Measurements from ENCODE around the gene SLC9A9. TPM values are rescaled to one million over a fixed set of nuclear protein-coding genes. Genes with fewer than 3 reads are reported as not detected.

The SLC9A9 gene
- total RNA-seq, 1 experiment from 2014 or later, result 1.4 TPM

DNA sequence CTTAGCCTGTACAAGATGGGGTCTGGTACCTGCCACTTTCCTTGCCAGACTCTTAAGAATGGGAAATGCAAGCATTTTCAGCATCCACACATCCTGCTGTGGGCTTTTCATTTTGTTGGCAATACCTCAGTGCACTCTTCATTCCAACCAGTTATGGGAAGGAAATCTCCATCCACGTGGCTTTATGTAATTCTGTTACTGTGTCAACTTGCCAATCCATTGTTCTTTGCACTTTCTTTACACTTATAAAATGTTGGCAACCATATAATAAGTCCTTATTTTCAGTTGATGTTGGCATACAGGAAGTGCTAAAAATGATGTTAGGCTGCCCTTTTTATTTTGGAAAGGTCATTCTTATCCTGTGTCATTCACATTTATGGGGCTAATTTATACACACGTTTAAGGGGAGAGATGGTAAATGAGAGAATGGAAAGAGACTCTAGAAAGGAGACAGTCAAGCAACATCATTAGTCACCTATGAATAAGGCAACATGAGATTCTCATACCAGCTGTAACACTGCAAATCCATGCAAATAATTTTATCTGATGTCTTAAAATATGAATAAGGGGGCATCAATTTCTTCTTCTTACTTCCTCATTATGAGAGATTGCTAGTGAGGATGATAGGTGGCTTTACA is 490.0 kb downstream of the SLC9A9 start:
- Histone ChIP-seq H3K4me3 (ENCODE audit: low read depth, low read length, poor library complexity, severe bottlenecking) (no peak overlapping the region), H3K27ac (ENCODE audit: low read depth, low read length, poor library complexity, severe bottlenecking) (no peak overlapping the region), H3K9me3 (ENCODE audit: low read depth, low read length, poor library complexity, severe bottlenecking) (no peaks in the 10 kb centered on the region), H3K27me3 (replicated peaks; ENCODE audit: insufficient read depth, low read depth, low read length, poor library complexity) (no peaks in the 10 kb centered on the region), H3K36me3 (ENCODE audit: insufficient read depth, low read length, poor library complexity, severe bottlenecking) (no peaks in the 10 kb centered on the region), H3K4me1 (ENCODE audit: insufficient read depth, low read length, poor library complexity, severe bottlenecking) (no peaks in the 10 kb centered on the region)
- BruUV-seq (replicated peaks), result no TSS peak
- intact Hi-C loops (cut with micrococcal nuclease; ENCODE audit: unreplicated experiment), result no loop called here
- ChIA-PET CTCF (no interaction called here), POLR2A (ENCODE audit: low non-redundant PET) (no interaction called here)
- TF ChIP-seq, protein P1, sequence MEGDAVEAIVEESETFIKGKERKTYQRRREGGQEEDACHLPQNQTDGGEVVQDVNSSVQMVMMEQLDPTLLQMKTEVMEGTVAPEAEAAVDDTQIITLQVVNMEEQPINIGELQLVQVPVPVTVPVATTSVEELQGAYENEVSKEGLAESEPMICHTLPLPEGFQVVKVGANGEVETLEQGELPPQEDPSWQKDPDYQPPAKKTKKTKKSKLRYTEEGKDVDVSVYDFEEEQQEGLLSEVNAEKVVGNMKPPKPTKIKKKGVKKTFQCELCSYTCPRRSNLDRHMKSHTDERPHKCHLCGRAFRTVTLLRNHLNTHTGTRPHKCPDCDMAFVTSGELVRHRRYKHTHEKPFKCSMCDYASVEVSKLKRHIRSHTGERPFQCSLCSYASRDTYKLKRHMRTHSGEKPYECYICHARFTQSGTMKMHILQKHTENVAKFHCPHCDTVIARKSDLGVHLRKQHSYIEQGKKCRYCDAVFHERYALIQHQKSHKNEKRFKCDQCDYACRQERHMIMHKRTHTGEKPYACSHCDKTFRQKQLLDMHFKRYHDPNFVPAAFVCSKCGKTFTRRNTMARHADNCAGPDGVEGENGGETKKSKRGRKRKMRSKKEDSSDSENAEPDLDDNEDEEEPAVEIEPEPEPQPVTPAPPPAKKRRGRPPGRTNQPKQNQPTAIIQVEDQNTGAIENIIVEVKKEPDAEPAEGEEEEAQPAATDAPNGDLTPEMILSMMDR (conservative IDR thresholded peaks at IDR 0.05; ENCODE audit: low read depth, low read length), result no peak
- DNase-seq (ENCODE audit: low spot score), result no peak

DNA sequence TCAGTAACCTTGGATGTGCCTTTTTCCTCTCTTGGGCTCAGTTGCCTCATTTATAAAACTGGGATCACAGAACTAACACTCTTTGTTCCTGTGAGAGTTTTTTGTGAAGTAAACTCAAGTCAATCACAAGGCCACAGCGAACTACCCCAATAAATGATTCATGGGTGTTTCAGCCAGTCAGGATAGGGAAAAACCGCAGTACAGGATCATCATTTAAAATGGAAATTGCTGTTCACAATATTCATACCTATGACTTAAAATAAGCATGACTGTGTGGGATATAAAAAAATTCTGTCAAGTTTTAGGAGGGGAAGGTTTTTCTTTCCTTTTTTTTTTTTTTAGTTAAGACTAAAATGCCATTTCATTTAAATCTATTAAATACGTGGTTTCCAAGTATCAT is 490.6 kb downstream of the SLC9A9 start:
- no peaks in the 10 kb centered on the region for H3K4me1 ChIP-seq (ENCODE audit: insufficient read depth, low read length, poor library complexity, severe bottlenecking)
- no peak for DNase-seq (ENCODE audit: low spot score)
- TF ChIP-seq, protein P1 (conservative IDR thresholded peaks at IDR 0.05; ENCODE audit: low read depth, low read length), result no peak
- TF ChIP-seq EZH2 (IDR thresholded peaks at IDR 0.05; ENCODE audit: borderline replicate concordance, low read depth, low read length, poor library complexity, severe bottlenecking), result no peak
- H3K27ac ChIP-seq (ENCODE audit: low read depth, low read length, poor library complexity, severe bottlenecking), result no peak overlapping the region
- intact Hi-C loops (cut with micrococcal nuclease; ENCODE audit: unreplicated experiment), result no loop called here
- H3K27me3 ChIP-seq (replicated peaks; ENCODE audit: insufficient read depth, low read depth, low read length, poor library complexity), result no peaks in the 10 kb centered on the region
- POLR2A ChIA-PET (ENCODE audit: low non-redundant PET), result no interaction called here
- CTCF ChIA-PET, result no interaction called here
- BruUV-seq (replicated peaks), result no TSS peak
- no peaks in the 10 kb centered on the region for H3K9me3 ChIP-seq (ENCODE audit: low read depth, low read length, poor library complexity, severe bottlenecking)
- no peaks in the 10 kb centered on the region for H3K36me3 ChIP-seq (ENCODE audit: insufficient read depth, low read length, poor library complexity, severe bottlenecking)
- H3K4me3 ChIP-seq (ENCODE audit: low read depth, low read length, poor library complexity, severe bottlenecking), result no peak overlapping the region

DNA sequence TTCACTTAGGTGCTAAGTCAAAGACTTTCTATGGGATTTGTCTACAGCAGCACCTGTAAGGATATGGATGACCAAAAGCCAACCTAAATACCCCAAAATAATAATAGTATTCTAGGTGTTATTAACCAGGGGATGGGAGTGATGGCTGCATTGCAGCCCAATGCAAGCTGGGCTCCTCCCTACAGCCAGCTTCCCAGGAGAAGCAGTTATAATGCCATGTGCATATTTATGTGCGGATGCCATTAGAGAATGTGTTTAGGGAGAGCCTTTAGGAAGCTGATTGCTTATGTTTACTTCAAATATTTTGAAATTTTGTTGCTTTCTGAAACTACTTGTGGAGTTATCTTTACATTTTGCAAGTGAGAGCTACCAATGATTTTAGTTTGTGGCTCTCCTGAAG is 491.4 kb downstream of the SLC9A9 start:
- Histone ChIP-seq H3K4me1 (ENCODE audit: insufficient read depth, low read length, poor library complexity, severe bottlenecking) (peaks cover 3% of the 10 kb centered on the region), H3K36me3 (ENCODE audit: insufficient read depth, low read length, poor library complexity, severe bottlenecking) (no peaks in the 10 kb centered on the region), H3K9me3 (ENCODE audit: low read depth, low read length, poor library complexity, severe bottlenecking) (no peaks in the 10 kb centered on the region), H3K27me3 (replicated peaks; ENCODE audit: insufficient read depth, low read depth, low read length, poor library complexity) (no peaks in the 10 kb centered on the region), H3K27ac (ENCODE audit: low read depth, low read length, poor library complexity, severe bottlenecking) (no peak overlapping the region), H3K4me3 (ENCODE audit: low read depth, low read length, poor library complexity, severe bottlenecking) (no peak overlapping the region)
- TF ChIP-seq EZH2 (IDR thresholded peaks at IDR 0.05; ENCODE audit: borderline replicate concordance, low read depth, low read length, poor library complexity, severe bottlenecking), result no peak
- TF ChIP-seq, protein P1 (conservative IDR thresholded peaks at IDR 0.05; ENCODE audit: low read depth, low read length), result no peak
- POLR2A ChIA-PET (ENCODE audit: low non-redundant PET), result no interaction called here
- CTCF ChIA-PET, result no interaction called here
- intact Hi-C loops (cut with micrococcal nuclease; ENCODE audit: unreplicated experiment), result no loop called here
- no peak for DNase-seq (ENCODE audit: low spot score)
- BruUV-seq (replicated peaks), result no TSS peak
